HL-60 (cell line): ENCODE results near the gene MMP21.

ENCODE experiments used
- CTCF ChIP-seq: IDR thresholded peaks from one replicate; pipeline ENCODE4 v1.5.1; 2011; ENCODE audit warnings: low read length, control low read depth, inconsistent platforms; ENCODE audit not compliant: insufficient read depth
- GABPA ChIP-seq: IDR thresholded peaks from 2 replicates; pipeline ENCODE4 v1.6.1; 2012; ENCODE audit warnings: low read depth
- POLR2AphosphoS5 ChIP-seq: IDR thresholded peaks from 2 replicates; pipeline ENCODE4 v1.6.1; 2012; ENCODE audit warnings: low read depth
- REST ChIP-seq: IDR thresholded peaks from 2 replicates; pipeline ENCODE4 v1.6.1; 2012; ENCODE audit warnings: low read depth; ENCODE audit not compliant: insufficient replicate concordance
- SPI1 ChIP-seq: IDR thresholded peaks from 2 replicates; pipeline ENCODE4 v1.6.1; 2012; ENCODE audit warnings: low read depth, mild to moderate bottlenecking, borderline replicate concordance

GRCh38 chr10:125757742-125758141 is 17.9 kb downstream of the MMP21 start:
- no peak for TF ChIP-seq CTCF
- TF ChIP-seq POLR2AphosphoS5 = no peak
- TF ChIP-seq REST = no peak
- TF ChIP-seq GABPA = no peak
- TF ChIP-seq SPI1 = no peak
